Activated CD4-positive, alpha-beta T cell treated with anti-CD3 and anti-CD28 coated beads for 4 hours (primary cell): ENCODE results near the gene ZNF275.
"Not testable (repeated sequence)": the region's sequence is repeated elsewhere in the genome, so short reads cannot be mapped to it uniquely, and the experiment has no call there.

Source experiments
- DNase-seq, 2 donors: peaks; one replicate each; pipeline ENCODE4 v3.0.0-alpha.2; 2020

ZNF275 gene, protein sequence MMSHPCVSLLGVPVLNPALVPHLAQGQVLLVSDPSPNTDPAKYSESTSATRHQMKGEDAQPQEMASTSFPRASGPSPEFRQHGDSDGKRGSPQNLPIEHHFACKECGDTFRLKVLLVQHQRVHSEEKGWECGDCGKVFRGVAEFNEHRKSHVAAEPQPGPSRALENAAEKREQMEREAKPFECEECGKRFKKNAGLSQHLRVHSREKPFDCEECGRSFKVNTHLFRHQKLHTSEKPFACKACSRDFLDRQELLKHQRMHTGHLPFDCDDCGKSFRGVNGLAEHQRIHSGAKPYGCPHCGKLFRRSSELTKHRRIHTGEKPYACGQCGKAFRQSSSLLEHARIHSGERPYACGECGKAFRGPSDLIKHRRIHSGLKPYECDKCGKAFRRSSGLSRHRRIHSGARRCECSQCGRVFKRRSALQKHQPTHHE

DNA sequence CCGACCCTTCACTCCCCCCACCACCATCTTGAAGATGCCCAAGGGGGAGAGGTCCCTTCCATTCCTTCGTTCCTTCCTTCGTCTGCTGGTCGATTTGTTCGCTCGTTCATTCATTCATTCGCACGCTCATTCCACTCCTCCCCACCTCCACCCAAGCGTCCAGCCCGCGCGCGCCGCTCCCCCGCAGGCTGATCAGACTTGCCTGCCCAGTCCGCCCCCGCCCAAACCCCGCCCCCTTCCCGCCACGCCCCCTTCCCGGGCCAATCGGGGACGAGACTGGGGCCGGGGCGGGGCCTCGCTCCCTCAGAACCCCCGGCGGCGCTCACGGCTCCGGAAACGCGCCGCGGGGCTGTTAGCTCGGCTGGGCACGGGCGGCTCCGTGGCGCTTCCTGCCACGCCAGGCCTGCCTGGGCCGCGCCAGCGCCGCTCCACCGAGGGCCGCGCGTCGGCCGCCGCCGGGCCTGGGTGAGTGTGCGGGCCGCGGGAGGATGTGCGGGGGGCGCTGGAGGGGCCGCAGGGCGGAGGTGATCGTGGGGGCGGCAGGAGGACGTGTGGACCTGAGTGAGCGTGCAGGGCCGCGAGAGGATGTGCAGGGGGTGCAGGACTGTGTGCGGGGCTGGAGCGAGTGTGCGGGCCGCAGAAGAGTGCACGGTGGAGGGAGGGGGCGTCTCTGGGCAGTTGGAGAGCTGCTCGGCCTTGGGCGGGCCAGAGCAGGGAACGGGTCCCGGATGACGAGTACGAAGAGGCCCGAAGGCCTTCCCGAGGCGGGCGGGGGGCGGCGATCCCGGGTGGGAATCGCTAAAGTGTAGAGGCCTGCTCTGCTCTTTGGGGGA lies at the start of gene ZNF275:
TSS of gene ZNF275 (plus strand) at position 333 of the 833 bp plus-strand sequence. CDS start 2,527 bp downstream, outside the sequence.
- peak; percentile 74 to 78 for DNase-seq

DNA sequence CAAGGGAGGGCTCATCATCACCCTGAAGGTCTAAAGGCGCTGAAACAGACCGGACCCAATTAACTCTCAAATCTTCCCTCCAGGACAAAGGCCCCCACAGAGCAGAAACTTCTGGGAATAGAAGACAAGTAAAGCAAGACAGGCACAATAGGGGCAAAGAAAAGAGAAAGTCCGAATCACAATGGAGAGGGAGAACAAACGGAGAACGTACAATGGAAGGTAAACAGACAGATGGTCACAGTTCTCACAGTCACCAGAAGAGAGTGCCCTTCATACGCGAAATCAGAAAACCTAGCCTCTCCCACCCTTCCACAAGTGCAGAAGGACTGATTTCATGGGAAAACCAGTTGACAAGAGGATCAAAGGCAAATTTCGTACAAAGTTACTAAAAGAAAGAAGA lies 48.3 kb upstream of the ZNF275 start:
- not testable (repeated sequence) for DNase-seq

DNA sequence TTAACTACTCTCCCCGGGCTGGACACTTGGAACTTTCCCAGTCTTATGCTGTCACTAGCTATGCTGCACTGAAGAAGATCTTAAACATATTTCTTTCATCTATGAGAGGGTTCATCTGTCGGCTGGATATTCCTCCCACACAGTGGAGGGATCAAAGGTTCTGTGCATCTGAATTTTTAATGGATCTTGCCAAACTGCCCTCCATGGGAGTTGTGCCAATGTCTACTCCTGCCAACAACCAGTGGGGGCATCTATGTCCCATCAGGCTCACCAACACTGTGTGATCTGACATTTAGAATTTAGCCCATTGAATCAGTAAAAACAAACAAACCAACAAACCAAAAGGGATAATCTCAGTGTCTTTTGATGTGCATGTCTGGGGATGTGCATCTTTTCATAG lies 45.1 kb upstream of the ZNF275 start:
- not testable (repeated sequence) for DNase-seq

DNA sequence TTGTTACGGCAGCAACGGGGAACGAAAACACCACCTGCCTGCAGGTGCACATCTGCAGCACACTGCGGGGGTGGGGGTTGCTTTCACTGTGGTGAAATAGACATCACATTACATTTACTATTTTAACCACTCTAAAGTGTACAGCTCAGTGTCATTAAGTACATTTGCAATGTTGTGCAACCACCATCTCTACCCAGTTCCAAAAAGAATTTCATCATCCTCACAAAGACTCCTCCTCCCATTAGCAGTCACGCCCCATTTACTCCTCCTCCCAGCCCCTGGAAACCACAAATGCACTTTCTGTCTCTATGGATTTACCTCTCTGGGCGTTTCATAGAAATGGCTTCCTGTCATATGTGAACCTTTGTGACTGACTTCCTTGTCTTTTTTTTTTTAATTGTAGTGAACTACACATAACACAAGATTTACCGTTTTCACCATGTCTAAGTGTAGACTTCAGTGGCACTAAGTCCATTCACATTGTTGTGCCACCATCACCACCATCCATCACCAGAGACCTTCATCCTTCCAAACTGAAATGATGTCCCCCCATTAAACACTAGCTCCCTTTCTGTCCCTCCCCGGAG lies 40.4 kb upstream of the ZNF275 start:
- not testable (repeated sequence) for DNase-seq

DNA sequence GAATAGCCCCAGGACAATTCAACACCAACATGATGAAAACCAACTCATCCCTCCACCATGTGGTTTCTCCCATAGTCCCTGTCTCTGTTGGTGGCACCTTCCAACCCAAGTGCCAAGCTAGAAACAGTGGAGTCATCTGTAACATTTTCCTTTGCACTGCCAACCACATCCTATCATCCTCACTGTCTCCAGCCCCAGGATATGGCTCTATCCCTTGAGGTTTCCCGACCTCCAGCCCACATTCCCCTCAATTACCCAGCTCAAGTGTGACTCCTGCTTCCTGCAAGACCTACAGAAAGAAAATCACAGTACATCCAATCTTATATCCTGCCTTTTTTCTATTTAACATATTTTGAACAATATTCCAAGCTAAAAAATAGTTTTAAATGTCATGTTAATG lies 36.6 kb upstream of the ZNF275 start:
- DNase-seq, result no peak

DNA sequence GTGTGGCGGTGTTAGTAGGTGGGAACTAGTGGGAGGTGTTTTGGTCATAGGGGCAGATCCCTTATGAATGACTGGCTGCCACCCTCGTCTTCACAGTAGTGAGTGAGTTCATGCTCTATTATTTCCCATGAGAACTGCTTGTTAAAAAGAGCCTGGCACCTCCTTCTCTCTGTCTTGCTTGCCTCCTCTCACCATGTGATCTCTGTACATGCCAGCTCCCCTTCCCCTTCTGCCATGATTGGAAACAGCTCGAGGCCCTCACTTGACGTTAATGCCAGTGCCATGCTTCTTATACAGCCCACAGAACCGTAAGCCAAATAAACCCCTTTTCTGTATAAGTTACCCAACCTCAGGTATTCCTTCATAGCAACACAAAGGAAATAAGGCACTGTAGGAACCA lies 34.1 kb upstream of the ZNF275 start:
- DNase-seq, result no peak

DNA sequence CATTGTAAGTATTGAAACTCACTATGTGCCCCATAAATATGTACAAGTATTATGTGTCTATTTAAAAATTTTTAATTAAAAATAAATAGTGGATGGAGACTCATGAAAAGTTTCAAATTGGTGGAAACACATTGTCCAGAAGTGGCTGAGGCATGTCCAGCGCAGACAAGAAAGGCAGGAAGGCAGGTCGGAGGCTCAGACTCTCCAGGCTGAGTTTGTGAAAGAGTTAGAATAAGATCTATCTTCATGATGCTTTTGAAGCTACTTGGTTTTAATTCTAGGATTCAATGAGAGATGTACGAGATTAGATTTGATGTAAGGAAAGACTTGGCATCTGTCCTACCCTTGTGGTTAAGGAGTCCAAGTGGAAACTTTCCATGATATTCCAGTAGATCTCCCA lies 32.2 kb upstream of the ZNF275 start:
- no peak for DNase-seq

DNA sequence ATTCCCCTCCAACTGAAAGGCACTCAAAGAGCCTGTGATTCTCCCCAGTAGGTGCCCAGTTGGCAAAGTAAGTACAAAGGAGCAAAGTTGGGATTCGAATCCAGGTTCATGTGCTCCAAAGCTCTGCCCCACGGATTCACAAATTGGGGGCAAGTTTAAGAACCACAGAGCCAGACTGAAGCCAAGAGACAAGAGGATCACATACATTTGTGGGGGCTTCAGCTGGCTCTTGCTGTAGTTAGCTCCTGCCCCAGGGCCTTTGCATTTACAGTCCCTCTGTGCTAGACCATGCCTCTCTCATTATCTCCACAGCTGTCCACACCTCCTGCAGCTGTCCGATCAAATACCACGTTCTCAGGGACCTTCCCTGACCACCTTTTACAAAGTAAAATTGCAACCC lies 31.2 kb upstream of the ZNF275 start:
- no peak for DNase-seq

DNA sequence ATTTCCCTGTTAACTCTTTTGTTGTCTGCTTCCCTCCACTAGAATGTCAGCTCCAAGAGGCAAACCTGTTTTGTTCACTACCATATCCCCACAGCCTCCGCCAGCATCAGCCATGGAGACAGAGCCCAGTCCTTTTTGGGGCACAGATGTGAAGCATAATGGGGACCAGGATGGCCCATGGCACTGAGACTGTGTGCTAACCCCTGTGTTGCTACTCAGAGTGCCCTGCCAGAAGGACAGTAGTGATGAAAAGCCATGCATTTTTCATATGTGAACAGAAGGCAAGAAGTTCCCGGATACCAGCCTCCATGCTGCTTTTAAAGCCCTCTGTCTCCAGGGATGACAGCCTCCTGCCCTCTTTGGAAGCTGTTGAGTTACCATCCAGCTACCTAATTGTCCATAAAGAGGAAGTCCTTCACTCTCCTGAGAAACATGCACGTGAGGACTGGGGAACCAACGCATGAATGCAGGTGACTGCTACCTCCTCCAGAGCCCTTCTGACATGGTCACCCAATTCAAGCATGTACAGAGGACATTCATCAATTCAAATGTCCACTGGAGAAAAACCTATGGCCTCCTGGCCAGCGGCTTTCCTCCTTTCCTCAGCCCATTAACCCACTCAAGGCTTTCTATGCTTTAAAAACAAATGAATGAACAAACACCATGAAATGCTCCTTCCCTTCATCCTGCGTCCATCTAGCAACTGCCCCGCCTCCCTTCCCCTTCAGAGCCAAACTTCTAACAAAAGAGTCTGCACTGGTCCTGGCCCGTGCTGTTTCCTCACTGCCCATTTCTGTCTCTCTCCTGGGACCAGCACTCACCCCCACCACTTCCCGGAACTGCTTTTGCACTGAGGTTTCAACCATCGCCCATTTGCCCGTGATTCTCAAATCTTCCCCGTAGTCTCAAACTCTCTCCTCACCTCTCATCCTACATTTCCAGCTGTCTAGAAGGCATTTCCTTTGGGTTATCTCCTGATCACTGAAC lies 30.4 kb upstream of the ZNF275 start:
- DNase-seq, result no peak

DNA sequence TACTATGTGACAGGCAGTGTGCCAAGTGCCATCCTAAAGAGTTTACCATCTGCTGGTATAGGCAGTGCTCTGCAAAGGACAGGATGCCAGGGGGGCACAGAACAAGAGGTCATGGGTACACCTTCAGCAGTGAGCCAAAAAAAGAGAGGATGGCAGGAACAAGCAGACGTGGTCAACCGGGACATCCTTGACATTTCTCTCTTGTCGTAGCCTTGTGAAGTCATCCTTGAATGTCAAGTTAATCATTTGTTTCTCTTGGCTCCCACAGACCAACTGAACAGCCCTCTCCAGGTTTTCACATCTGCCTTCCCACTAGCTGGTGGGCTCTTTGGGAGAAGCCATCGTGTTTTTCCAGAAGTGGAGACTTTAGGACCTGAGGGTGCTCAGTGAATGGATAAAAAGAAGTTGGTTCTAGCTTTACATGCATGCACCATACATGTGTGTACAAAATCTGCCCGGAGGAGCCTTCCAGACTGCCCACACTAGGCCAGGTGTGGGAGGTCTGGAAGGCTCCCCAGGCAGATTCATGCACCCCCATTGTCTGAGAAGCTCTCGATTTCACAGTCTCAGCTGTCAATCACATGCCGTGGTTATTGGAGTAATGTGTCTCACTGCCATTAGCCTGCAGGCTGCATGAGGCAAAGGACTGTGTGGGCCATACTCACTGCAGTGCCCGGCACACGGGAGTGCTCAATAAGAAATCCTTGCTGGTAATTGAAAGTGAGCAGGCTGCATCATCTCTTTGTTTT lies 28.8 kb upstream of the ZNF275 start:
- no peak for DNase-seq

DNA sequence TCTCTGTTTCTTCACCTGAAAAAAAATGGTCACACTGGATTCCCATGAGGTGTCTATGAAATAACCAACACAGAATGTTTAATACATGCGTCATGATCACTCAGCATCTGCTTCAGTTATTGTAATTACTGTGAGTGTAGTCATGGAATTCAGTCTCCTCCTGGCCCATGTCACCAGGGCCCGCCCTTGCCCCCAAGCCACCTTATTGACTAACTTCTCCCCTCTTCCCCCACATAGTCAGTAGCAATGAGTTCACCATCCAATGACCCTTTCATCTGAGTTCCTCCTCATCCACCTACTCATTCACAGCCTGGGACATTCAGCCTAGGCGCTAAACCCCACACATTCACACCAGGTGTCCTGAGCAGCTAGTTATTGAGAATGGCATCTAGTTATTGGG lies 28.0 kb upstream of the ZNF275 start:
- DNase-seq, result no peak

DNA sequence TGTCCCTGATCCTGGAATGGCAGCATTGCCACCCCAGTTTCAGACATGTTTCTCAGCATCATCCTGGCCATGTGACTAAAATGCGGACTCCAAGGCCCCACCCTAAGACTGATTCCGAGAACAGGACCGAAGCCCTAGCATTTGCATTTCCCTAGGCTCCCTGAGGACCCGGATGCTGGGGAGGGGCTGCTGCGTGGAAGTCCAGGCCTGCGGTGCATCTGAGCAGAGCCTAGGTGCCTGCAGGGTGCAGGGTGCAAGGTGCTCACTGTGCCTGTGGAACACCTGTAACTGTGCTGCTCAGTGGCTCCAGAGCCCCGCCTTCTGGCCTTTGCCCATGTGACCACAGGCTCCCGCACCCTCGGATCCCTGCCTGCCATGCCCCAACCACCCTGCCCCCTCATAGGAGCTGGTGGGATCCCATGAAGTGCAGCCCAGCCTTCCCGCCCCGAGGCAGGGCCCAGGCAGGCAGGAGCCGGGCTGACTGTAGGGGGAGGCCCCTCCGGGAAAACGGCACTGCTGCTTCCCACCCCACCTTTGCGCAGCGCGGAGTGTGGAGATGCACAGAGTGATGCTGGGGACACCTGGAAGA lies 27.3 kb upstream of the ZNF275 start:
- DNase-seq, result no peak

DNA sequence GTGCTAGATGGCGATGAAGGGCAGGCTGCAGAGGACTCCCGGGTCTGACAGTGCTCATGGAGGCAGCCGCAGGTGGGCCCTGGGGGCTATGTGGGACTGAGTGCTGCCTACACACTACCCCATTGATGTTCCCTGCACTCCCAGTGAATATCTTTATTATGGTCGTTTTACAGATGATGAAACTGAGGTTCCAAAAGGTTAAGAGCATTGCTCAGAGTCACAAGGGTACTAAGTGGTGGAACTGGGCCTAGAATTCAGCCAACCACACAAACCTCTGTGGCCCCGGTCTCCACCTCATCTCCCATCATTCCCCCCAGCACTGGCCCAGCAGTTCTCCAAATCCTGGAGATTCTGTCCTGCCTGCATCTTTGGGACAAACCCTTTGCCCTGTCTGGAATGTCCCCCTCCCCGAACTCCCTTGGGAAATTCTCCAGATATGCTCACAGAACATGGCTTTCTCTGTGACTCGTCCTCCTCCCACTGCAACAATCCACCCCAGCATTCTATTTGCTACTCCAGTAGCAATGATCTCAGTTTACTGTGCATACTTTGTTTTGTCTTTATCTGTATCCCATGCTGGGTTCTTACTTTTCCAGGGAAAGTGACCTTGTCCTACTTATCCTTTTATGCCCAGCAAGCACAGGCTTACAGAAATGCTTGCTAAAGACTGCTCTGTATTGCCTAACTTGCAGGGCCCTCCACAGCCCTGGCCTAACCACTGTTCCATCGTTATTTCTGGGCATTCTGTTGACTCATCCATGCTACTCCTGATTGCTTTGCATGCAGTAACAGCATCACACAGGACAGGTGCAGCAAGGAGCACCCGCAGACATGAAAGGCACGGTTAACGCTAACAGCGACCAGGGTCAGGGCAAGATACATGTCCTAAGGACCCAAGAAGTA lies 26.4 kb upstream of the ZNF275 start:
- no peak for DNase-seq

DNA sequence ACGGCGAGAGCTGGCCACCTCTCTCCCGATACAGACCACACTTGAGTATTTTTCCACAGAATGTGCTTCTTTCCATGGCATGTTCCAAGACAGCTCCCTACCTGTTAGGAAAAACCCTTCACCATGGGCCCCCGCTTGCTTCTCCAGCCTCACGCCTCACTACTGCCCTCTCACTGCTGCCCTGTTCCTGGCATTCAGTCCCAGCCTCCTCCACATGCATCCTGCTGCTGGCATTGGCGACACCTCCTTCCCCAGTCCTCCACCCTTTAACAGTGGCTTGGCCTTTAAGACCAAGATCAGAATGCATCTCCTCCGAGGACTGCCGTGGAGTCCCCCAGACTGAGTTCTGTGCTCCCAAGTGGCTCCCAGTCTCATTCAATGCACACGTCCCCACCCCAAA lies 23.1 kb upstream of the ZNF275 start:
- no peak for DNase-seq

DNA sequence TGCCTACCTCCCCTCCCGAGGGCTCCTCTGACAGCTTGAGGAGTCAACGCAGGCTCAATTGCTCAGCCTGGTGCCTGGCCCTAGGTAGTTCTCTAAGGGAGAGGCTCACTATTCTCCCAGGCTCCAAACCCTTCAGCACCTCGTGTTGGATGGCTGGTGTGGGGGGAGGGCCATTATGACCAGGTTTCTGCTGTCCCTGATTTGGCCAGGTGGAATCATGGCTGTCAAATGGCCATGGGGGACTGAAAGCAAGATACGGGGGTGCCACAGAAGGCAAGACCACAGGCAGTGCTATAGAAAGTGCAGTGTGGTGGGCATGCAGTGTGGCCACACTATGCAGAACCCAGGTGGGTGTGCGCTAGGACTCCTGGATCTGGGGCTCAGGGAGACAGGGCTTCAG lies 21.9 kb upstream of the ZNF275 start:
- no peak for DNase-seq

DNA sequence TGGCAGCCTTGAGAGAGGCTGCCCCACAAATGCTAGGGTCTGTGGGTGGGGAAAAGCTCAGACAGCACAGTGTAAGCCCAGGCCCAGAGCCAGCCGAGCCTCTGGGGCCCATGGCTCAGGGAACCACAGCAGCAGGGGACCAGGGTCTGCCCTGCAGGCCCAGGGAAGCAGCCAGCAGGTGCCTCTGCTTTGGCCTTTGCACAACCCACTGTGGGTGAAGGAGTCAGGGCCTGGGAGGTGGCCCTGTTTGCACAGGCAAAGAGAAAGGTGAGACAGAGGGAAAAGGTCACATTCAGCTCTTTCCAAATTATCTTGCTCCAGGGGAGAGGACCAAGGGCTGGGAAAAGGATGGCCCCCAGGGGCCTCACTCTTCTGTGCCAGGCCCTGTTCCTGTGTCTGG lies 21.1 kb upstream of the ZNF275 start:
- DNase-seq, result no peak

DNA sequence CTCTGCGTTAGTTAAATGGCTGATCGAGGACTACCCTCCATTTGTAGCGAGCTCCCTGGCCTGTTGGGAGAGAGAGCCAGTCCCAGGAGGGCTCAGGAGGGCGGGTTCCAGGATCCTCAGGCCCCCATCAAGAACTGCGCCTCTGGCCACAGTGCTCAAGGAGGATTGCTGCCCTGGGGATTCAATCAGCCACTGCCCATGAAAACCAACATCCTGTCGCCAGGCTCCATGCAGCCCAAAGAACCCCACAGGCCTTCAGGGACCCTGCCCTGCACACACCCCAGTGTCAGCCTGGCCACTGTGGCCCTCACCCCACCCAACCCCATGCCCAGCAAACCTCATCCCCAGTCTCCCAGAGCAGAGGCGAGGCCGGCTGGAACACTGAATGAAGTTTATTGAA lies 16.6 kb upstream of the ZNF275 start:
- DNase-seq, result no peak

DNA sequence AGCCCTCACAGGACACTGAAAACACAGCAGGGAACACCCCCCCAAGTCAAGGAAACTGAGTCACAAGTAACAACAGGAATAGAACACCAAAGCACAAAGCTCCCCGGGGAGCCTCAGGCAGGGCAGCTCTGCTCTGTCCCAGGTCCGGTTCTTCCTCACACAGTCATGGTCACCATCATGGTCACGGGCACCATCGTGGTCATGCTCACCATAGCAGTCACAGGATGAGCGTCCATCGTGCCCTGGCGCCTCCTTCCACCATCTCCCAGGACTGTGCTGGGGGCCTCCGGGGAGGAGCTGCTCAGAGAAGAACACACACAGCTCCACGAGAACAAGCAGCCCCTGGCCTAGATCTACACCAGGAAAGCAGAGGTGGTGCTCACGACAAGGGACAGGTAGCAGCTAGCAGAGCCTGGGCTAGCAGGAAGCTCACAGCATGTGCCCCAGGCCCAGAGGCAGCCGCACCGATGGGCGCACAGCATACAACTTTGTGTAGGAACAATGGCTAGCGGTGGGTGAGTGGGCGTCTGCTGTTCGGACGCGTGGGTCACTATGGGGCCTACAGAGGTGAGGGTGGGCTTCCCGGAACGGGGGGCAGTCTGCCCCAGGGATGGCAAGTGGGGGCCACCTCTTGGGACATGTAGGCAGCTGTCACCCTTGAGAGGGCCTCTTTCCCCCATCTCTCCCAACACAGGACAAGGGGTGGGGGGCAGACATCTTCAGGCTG lies 15.8 kb upstream of the ZNF275 start:
- DNase-seq, result no peak

DNA sequence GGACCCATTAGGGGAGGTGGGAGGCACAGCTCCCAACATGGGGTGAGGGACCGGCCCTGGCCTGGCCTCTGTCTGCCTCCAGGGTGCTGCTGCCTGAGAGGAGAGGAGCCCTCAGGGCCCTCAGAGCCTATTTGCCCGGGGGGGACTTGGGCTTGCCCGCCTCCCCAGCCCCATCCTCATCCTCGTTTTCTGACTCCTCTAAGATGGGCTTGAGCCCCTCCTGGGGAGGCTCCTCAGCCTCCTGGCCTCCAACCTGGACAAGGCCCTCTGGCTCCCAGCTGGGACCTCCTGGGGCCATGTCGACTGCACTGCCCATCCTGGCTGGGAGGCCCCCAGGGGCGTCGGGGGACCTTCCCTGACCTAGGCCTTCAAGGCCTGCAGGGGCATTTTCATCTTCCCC lies 15.1 kb upstream of the ZNF275 start:
- no peak for DNase-seq
